Neural cell (in vitro differentiated cells): ENCODE results near the gene LRRC72. TPM values are rescaled to one million over a fixed set of nuclear protein-coding genes. Genes with fewer than 3 reads are reported as not detected.

Source experiments
- H2AFZ ChIP-seq: fragments of 200-600, 300-800 bp; sonication (generic), shearing (Covaris generic); 2 replicates; pipeline ENCODE4 v1.6.0; 2014; ENCODE audit warnings: low read depth, mild to moderate bottlenecking, antibody characterized with exemption, low read length, moderate library complexity
- H3F3A ChIP-seq: fragments of 200-600 bp; shearing (Covaris generic); 2 replicates; pipeline ENCODE4 v1.6.1; 2016; ENCODE audit warnings: mild to moderate bottlenecking, moderate library complexity, mixed read lengths, antibody characterized with exemption, low read length; ENCODE audit not compliant: insufficient read depth, poor library complexity, severe bottlenecking
- H3K27ac ChIP-seq: fragments of 200-600, 300-800 bp; sonication (generic), shearing (Covaris generic); 2 replicates; pipeline ENCODE4 v1.5.1; 2014; ENCODE audit warnings: mild to moderate bottlenecking, low read length, moderate library complexity
- H3K27me3 ChIP-seq: fragments of 300-800, 200-600 bp; sonication (generic), shearing (Covaris generic); 2 replicates; pipeline ENCODE4 v1.6.0; 2014; ENCODE audit warnings: mild to moderate bottlenecking, low read depth, low read length, moderate library complexity; ENCODE audit not compliant: insufficient read depth
- H3K36me3 ChIP-seq: fragments of 300-800, 200-600 bp; sonication (generic), shearing (Covaris generic); 2 replicates; pipeline ENCODE4 v1.5.1; 2014; ENCODE audit warnings: mild to moderate bottlenecking, antibody characterized with exemption, low read length, moderate library complexity; ENCODE audit not compliant: insufficient read depth
- H3K4me2 ChIP-seq: fragments of 300-800, 200-600 bp; sonication (generic), shearing (Covaris generic); 2 replicates; pipeline ENCODE4 v1.6.0; 2014; ENCODE audit warnings: mild to moderate bottlenecking, low read length
- H3K4me3 ChIP-seq: fragments of 300-800, 200-600 bp; sonication (generic), shearing (Covaris generic); 2 replicates; pipeline ENCODE4 v1.5.1; 2014; ENCODE audit warnings: mild to moderate bottlenecking, low read length, moderate library complexity
- H3K79me2 ChIP-seq: fragments of 200-600 bp; shearing (Covaris generic); replicated peaks from 2 replicates; pipeline ENCODE4 v1.6.0; 2014; ENCODE audit warnings: mild to moderate bottlenecking, low read length, moderate library complexity; ENCODE audit not compliant: insufficient read depth
- H3K9ac ChIP-seq: fragments of 300-800, 200-600 bp; sonication (generic), shearing (Covaris generic); 2 replicates; pipeline ENCODE4 v1.6.1; 2016; ENCODE audit warnings: mild to moderate bottlenecking, low read length, mixed read lengths
- H3K9me2 ChIP-seq: fragments of 200-600 bp; shearing (Covaris generic); 2 replicates; pipeline ENCODE4 v1.6.1; 2016; ENCODE audit warnings: mild to moderate bottlenecking, low read length, mixed read lengths; ENCODE audit not compliant: insufficient read depth
- H3K9me3 ChIP-seq: fragments of 200-600, 300-800 bp; sonication (generic), shearing (Covaris generic); 2 replicates; pipeline ENCODE4 v1.6.1; 2016; ENCODE audit warnings: mild to moderate bottlenecking, mixed run types, low read length, moderate library complexity, mixed read lengths
- H4K20me1 ChIP-seq: fragments of 200-600 bp; shearing (Covaris generic); 2 replicates; pipeline ENCODE4 v1.6.1; 2016; ENCODE audit warnings: mild to moderate bottlenecking, mixed run types; ENCODE audit not compliant: insufficient read depth
- EP300 ChIP-seq: fragments of 450-650 bp; conservative IDR thresholded peaks from 2 replicates; pipeline ENCODE4 v1.6.1; 2014; ENCODE audit warnings: antibody characterized with exemption, mild to moderate bottlenecking, moderate library complexity; ENCODE audit not compliant: poor library complexity, severe bottlenecking
- EZH2 ChIP-seq: fragments of 200-600, 300-800 bp; shearing (Covaris generic), sonication (generic); IDR thresholded peaks from 2 replicates; pipeline ENCODE4 v1.6.1; 2014; ENCODE audit warnings: antibody characterized with exemption, low read length, borderline replicate concordance, mild to moderate bottlenecking; ENCODE audit not compliant: insufficient read depth, poor library complexity, severe bottlenecking
- MXI1 ChIP-seq: fragments of 450-650 bp; conservative IDR thresholded peaks from 2 replicates; pipeline ENCODE4 v1.6.1; 2014; ENCODE audit warnings: antibody characterized with exemption, mild to moderate bottlenecking; ENCODE audit not compliant: poor library complexity, severe bottlenecking
- POLR2AphosphoS5 ChIP-seq: IDR thresholded peaks from 2 replicates; pipeline ENCODE4 v1.6.1; 2012
- RAD21 ChIP-seq: fragments of 450-650 bp; conservative IDR thresholded peaks from 2 replicates; pipeline ENCODE4 v1.6.1; 2014; ENCODE audit warnings: antibody characterized with exemption, mild to moderate bottlenecking, moderate library complexity
- SMC3 ChIP-seq: fragments of 450-650 bp; conservative IDR thresholded peaks from 2 replicates; pipeline ENCODE4 v1.6.1; 2014; ENCODE audit warnings: antibody characterized with exemption, mild to moderate bottlenecking, moderate library complexity; ENCODE audit not compliant: poor library complexity
- TAF1 ChIP-seq: IDR thresholded peaks from 2 replicates; pipeline ENCODE4 v1.6.1; 2012; ENCODE audit warnings: low read depth
- polyA plus RNA-seq: library from polyadenylated mRNA; depleted of rRNA; stranded (reverse); fragments of >200 nt; gene quantifications from 2 replicates; pipeline ENCODE4 v1.2.3, GENCODE V29; 2014
- TF ChIP-seq, protein P1 (sequence below): fragments of 450-650 bp; IDR thresholded peaks from 2 replicates; pipeline ENCODE4 v1.5.1; 2014; ENCODE audit warnings: antibody characterized with exemption, mild to moderate bottlenecking, moderate library complexity; ENCODE audit not compliant: poor library complexity, severe bottlenecking
- TF ChIP-seq, protein P2 (sequence below): IDR thresholded peaks from 2 replicates; pipeline ENCODE4 v1.6.1; 2012; ENCODE audit warnings: borderline replicate concordance

LRRC72 gene
- polyA plus RNA-seq, 1 donor from 2014 or later: not detected

DNA sequence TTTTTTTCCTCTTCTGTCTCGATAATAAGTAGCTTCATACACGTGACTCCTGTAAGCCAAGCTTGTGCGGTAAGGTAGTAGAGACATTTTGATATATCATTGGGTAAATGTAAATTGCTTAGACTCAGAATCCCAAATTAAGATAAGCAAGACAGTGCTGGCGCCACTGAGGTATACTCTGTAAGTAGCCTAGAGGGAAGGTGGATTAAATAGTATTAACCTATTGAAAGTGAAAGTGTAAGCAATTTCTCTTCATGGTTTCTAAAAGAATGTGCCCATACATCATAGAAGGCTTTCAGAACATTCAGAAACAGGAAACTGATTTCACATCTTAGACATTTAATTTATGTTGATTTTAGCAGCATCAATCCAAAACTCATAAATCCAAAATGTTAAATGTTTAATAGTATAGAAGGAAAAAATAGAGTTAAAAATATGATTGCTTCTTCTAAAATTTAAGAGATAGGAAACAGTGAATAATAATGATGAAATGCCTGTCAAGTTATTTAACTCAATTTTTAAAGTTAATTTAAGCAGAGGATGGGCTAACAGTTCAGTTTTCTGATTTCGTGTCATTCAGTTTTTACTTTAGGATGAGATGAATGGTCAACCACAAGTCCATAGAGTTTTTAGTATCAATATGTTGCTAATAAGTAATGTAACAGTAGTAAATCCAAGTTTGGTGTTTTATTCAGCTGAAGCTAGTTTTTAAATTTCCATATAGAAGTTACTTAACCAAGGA lies 36.8 kb downstream of the LRRC72 start:
- Histone ChIP-seq H3K4me2 (no peak overlapping the region), H3K4me3 (no peak overlapping the region), H2AFZ (no peak overlapping the region), H3K79me2 (no peaks in the 10 kb centered on the region), H3F3A (no peaks in the 10 kb centered on the region), H3K27me3 (no peaks in the 10 kb centered on the region), H3K9me3 (no peaks in the 10 kb centered on the region), H3K27ac (no peak overlapping the region), H3K9me2 (no peaks in the 10 kb centered on the region), H3K36me3 (no peaks in the 10 kb centered on the region), H4K20me1 (no peaks in the 10 kb centered on the region), H3K9ac (no peak overlapping the region)
- TF ChIP-seq, protein P1, sequence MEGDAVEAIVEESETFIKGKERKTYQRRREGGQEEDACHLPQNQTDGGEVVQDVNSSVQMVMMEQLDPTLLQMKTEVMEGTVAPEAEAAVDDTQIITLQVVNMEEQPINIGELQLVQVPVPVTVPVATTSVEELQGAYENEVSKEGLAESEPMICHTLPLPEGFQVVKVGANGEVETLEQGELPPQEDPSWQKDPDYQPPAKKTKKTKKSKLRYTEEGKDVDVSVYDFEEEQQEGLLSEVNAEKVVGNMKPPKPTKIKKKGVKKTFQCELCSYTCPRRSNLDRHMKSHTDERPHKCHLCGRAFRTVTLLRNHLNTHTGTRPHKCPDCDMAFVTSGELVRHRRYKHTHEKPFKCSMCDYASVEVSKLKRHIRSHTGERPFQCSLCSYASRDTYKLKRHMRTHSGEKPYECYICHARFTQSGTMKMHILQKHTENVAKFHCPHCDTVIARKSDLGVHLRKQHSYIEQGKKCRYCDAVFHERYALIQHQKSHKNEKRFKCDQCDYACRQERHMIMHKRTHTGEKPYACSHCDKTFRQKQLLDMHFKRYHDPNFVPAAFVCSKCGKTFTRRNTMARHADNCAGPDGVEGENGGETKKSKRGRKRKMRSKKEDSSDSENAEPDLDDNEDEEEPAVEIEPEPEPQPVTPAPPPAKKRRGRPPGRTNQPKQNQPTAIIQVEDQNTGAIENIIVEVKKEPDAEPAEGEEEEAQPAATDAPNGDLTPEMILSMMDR: no peak
- TF ChIP-seq, protein P2, sequence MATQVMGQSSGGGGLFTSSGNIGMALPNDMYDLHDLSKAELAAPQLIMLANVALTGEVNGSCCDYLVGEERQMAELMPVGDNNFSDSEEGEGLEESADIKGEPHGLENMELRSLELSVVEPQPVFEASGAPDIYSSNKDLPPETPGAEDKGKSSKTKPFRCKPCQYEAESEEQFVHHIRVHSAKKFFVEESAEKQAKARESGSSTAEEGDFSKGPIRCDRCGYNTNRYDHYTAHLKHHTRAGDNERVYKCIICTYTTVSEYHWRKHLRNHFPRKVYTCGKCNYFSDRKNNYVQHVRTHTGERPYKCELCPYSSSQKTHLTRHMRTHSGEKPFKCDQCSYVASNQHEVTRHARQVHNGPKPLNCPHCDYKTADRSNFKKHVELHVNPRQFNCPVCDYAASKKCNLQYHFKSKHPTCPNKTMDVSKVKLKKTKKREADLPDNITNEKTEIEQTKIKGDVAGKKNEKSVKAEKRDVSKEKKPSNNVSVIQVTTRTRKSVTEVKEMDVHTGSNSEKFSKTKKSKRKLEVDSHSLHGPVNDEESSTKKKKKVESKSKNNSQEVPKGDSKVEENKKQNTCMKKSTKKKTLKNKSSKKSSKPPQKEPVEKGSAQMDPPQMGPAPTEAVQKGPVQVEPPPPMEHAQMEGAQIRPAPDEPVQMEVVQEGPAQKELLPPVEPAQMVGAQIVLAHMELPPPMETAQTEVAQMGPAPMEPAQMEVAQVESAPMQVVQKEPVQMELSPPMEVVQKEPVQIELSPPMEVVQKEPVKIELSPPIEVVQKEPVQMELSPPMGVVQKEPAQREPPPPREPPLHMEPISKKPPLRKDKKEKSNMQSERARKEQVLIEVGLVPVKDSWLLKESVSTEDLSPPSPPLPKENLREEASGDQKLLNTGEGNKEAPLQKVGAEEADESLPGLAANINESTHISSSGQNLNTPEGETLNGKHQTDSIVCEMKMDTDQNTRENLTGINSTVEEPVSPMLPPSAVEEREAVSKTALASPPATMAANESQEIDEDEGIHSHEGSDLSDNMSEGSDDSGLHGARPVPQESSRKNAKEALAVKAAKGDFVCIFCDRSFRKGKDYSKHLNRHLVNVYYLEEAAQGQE: no peak
- TF ChIP-seq TAF1: no peak
- no peak for TF ChIP-seq EZH2
- no peak for TF ChIP-seq MXI1
- no peak for TF ChIP-seq SMC3
- no peak for TF ChIP-seq POLR2AphosphoS5
- TF ChIP-seq EP300: no peak

DNA sequence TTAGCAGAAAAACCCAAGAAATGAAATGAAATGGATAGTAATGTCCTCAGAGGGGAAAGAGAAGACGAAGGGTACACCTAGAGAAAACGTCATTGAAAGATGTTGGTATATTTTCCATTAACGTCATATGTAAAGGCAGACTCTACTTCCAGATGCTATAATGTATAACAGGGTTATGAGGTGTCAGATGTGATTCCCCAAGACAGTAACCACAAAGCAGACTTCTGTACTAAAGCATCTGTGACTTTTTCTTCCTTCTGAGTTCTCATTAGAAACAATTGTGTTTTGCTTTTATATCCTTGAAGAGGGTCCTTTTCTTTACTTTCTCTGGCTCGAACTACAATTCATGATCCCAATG lies 37.4 kb downstream of the LRRC72 start:
- Histone ChIP-seq H3K9ac (no peak overlapping the region), H3K79me2 (no peaks in the 10 kb centered on the region), H3F3A (no peaks in the 10 kb centered on the region), H3K27ac (no peak overlapping the region), H3K9me3 (no peaks in the 10 kb centered on the region), H3K9me2 (no peaks in the 10 kb centered on the region), H3K4me3 (no peak overlapping the region), H3K4me2 (no peak overlapping the region), H3K27me3 (no peaks in the 10 kb centered on the region), H4K20me1 (no peaks in the 10 kb centered on the region), H2AFZ (no peak overlapping the region), H3K36me3 (no peaks in the 10 kb centered on the region)
- TF ChIP-seq MXI1: no peak
- no peak for TF ChIP-seq POLR2AphosphoS5
- TF ChIP-seq RAD21: no peak
- no peak for TF ChIP-seq TAF1
- no peak for TF ChIP-seq EP300
- no peak for TF ChIP-seq SMC3
- TF ChIP-seq EZH2: no peak
- TF ChIP-seq, protein P2: no peak
- TF ChIP-seq, protein P1: no peak
